ENCODE results near the gene LRRC74B. TPM values are rescaled to one million over a fixed set of nuclear protein-coding genes. Genes with fewer than 3 reads are reported as not detected.
A peak's percentile ranks its signal among the peaks of the same experiment; 100 is the strongest.

LRRC74B gene
- total and polyA plus RNA-seq, 2 of the 4 experiments (the other 2 are of a cell fraction) = not detected

- H4K5ac ChIP-seq (ENCODE audit: low read depth, low read length) = no peak overlapping the region
- dilution Hi-C loops (cut with HindIII; ENCODE audit: low sequenced_read_pairs, unreplicated experiment) = no loop called here
- no peak overlapping the region for H3K4me2 ChIP-seq (ENCODE audit: low read depth, low read length)
- H2BK120ac ChIP-seq (ENCODE audit: low read depth, low read length) = no peak overlapping the region
- DNase-seq (peak; percentile 83), ATAC-seq (ENCODE audit: low read depth) (peak; percentile 91)
- no peak overlapping the region for H2BK20ac ChIP-seq (ENCODE audit: low read depth, low read length)
- no peak overlapping the region for H3K18ac ChIP-seq (ENCODE audit: low read depth, low read length)
- no peak for TF ChIP-seq MAFK (IDR thresholded peaks at IDR 0.05; ENCODE audit: low read depth, low read length)
- peak; percentile 69 for TF ChIP-seq BHLHE40 (IDR thresholded peaks at IDR 0.05; ENCODE audit: low read depth, low read length)
- TF ChIP-seq CEBPB (IDR thresholded peaks at IDR 0.05; ENCODE audit: low read depth, low read length) = peak; percentile 65
- H3K4me1 ChIP-seq (ENCODE audit: control insufficient read depth, insufficient read depth, low read length) = peaks cover 3% of the 10 kb centered on the region
- no peaks in the 10 kb centered on the region for H4K20me1 ChIP-seq (ENCODE audit: insufficient read depth, low read length)
- WGBS, 2 experiments (ENCODE audit: extremely low coverage in 2 of 2, insufficient read length in 1 of 2) = no CpG with 5 or more reads among the region's 7 CpGs
- in situ Hi-C loops (cut with MboI; ENCODE audit: low sequenced_read_pairs) = no loop called here
- intact Hi-C loops (cut with micrococcal nuclease) = no loop called here
- H3K27me3 ChIP-seq (ENCODE audit: control insufficient read depth, insufficient read depth, low read length) = peaks cover 12% of the 10 kb centered on the region; the same call in 1 of the 2 replicates
- no peak overlapping the region for H3K14ac ChIP-seq (replicated peaks; ENCODE audit: low read depth, low read length)
- H3K79me1 ChIP-seq (ENCODE audit: low read depth in 1 of 2, low read length in 2 of 2) = no peaks in the 10 kb centered on the region
- no peaks in the 10 kb centered on the region for H3K36me3 ChIP-seq (ENCODE audit: control insufficient read depth, insufficient read depth, low read length)
- H2AK5ac ChIP-seq (ENCODE audit: low read depth, low read length) = peak overlapping the region; percentile 18; the same call in 1 of the 2 replicates
- no peak overlapping the region for H3K9ac ChIP-seq (ENCODE audit: low read depth, low read length)
- no peak overlapping the region for H4K91ac ChIP-seq (ENCODE audit: insufficient read depth, low read depth, low read length)
- no peak overlapping the region for H3K23ac ChIP-seq (ENCODE audit: low read depth, low read length)
- CTCF ChIA-PET = no interaction called here
- H3K56ac ChIP-seq (ENCODE audit: extremely low read depth, insufficient read depth, low read length) = no peak overlapping the region
- no peak overlapping the region for H3K4ac ChIP-seq (ENCODE audit: low read depth, low read length)
- no peak overlapping the region for H3K27ac ChIP-seq (ENCODE audit: insufficient read depth, low read length)
- no peak overlapping the region for H2AK9ac ChIP-seq (replicated peaks; ENCODE audit: low read depth, low read length, poor library complexity)
- POLR2A ChIA-PET (ENCODE audit: unreplicated experiment) = no interaction called here
- BruUV-seq (replicated peaks) = no TSS peak
- no peak overlapping the region for H2BK5ac ChIP-seq (ENCODE audit: low read depth, low read length, poor library complexity, severe bottlenecking)
- no peak overlapping the region for H3K4me3 ChIP-seq (ENCODE audit: insufficient read depth, low read depth, low read length)
- peaks cover 10% of the 10 kb centered on the region; the same call in 1 of the 2 replicates for H3K9me3 ChIP-seq (ENCODE audit: control insufficient read depth, insufficient read depth, low read length)
- H2BK15ac ChIP-seq (ENCODE audit: low read depth, low read length) = no peak overlapping the region
- H3K9me1 ChIP-seq (ENCODE audit: insufficient read depth, low read length) = peaks cover 5% of the 10 kb centered on the region; the same call in 1 of the 2 replicates
- H2AFZ ChIP-seq (replicated peaks; ENCODE audit: low read length, poor library complexity) = peak overlapping the region; percentile 76
- H4K8ac ChIP-seq (ENCODE audit: low read depth in 2 of 2, low read length in 2 of 2) = no peak overlapping the region
These were observed 28.5 kb downstream of the LRRC74B start for GRCh38 chr22:21074102-21074715.

All from IMR-90 (cell line).